GM18873 (cell line): ENCODE data around the gene KCNE3.
"Not testable (repeated sequence)": the region's sequence is repeated elsewhere in the genome, so short reads cannot be mapped to it uniquely, and the experiment has no call there.

Experiments
- ATAC-seq: cut with Tn5 transposase; IDR thresholded peaks from one replicate; pipeline ENCODE4 v1.9.1; 2021; ENCODE audit warnings: mild to moderate bottlenecking, moderate library complexity, moderate number of reproducible peaks; ENCODE audit not compliant: unreplicated experiment, low FRiP score

Gene KCNE3

GRCh38 chr11:74446532-74446938 is 20.8 kb downstream of the KCNE3 start:
- no peak for ATAC-seq

DNA sequence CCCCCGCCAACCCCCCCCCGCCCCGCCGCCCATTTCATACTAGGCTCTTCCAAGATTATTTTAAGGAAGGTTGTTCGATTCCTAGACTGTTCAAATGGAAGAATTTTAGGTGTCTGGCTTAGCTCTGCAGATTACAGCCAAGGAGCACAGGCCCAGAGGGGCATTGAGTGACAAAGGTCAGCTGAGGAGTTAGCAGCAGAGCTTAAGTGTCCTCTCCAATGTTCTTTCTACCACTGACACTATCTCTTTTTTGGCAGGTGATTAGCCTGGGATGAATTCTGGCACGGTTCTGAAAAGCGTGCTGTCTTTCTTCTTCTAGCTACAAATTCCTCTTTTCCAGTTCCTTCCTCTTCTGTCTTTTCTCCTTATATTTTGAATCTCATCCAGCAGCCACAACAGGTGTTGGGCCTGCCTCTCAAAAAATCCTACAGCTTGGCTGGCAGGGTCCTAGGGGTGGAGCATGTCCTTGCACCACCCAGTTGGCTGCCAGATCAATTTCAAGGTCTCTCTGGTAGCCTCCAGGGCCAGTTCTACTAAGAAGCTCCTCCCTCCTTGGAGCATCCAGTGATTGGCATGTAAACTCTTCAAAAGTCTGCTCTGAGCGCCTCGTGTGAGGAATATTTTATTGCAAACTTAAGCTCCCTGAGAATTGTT is 23.0 kb downstream of the KCNE3 start:
- no peak for ATAC-seq

- no peak for ATAC-seq
Observed at GRCh38 chr11:74443071-74443864, 24.1 kb downstream of the KCNE3 start.

GRCh38 chr11:74442636-74443035 is 24.7 kb downstream of the KCNE3 start:
- ATAC-seq, result no peak

GRCh38 chr11:74438681-74439080 is 28.7 kb downstream of the KCNE3 start:
- no peak for ATAC-seq

DNA sequence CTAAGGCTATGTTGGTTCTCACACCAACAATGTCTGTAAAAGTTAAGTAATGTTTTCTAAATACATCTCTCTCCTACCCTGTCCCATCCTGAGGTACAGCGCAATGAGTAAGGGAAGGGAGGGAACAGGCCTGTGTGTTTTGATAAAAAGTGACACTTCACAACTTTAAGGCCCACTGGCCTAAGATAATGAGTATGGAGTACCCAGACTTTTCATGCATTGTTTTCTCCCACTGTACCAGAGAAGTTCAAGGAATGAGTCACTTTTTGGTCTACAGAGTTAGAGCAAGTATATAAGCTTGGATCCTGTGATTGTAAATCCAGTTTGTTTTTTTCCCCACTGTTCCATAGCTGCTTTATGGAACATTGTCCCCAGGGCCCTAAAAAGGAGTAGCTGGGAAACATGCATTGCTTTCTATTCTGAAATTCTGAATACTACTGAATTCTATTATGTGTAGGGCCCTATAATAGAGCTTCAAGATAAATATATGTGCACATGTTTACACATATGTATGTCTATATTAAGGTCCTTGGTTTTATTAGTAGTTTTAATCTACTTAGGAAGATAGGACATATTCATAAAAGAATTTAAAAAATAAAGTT is 29.8 kb downstream of the KCNE3 start:
- ATAC-seq, result no peak

GRCh38 chr11:74434528-74434927 is 32.8 kb downstream of the KCNE3 start:
- ATAC-seq, result no peak

- ATAC-seq, result no peak
Observed at GRCh38 chr11:74429205-74429604, 38.1 kb downstream of the KCNE3 start.

GRCh38 chr11:74427384-74427886 is 39.9 kb downstream of the KCNE3 start:
- ATAC-seq, result no peak

DNA sequence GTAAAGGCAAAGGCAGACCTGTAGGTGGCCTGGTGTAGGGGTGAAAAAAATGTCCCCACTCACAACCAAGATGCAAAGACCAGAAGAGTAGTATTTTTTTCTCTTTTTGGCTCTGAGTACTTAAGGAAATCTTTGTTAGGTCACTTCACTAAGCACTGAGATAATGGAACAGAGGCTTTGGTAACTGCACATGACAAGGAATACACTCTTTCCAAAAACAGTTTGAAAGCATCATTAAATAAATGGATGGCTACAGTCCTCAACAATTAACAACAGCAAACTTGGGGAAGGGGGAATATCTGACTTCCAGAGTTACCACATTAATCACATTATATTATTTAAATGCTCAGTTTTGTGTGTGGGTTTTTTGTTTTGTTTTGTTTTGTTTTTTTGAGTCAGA is 42.2 kb downstream of the KCNE3 start:
- ATAC-seq, result no peak

- no peak for ATAC-seq
Observed at GRCh38 chr11:74418509-74418895, 48.8 kb downstream of the KCNE3 start.

GRCh38 chr11:74417860-74418508 is 49.4 kb downstream of the KCNE3 start:
- no peak for ATAC-seq

DNA sequence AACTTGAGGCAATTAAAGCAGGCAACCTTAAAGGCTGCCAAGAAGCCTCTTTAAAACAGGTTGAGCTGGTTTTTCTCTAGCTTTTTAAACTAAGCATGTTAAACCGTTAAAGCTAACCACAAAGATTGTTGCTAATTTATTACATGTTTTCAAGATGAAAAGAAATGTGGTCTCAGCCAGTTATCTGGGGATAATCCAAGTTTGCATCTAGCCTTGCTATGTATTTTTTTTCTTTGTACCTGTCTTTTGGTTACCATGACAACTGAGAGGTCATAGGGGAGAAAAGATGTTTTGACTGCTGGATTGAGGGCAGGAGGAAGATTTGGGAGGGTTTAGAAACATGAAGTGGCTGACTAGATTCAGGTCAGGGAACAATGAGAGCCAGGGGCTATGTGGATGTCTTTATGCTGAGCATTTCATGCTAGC is 50.0 kb downstream of the KCNE3 start:
- no peak for ATAC-seq

- not testable (repeated sequence) for ATAC-seq
Observed at GRCh38 chr11:74416974-74417373, 50.4 kb downstream of the KCNE3 start.

GRCh38 chr11:74412733-74413359 is 54.5 kb downstream of the KCNE3 start:
- ATAC-seq, result no peak

- no peak for ATAC-seq
Observed at GRCh38 chr11:74412321-74412720, 55.0 kb downstream of the KCNE3 start.

DNA sequence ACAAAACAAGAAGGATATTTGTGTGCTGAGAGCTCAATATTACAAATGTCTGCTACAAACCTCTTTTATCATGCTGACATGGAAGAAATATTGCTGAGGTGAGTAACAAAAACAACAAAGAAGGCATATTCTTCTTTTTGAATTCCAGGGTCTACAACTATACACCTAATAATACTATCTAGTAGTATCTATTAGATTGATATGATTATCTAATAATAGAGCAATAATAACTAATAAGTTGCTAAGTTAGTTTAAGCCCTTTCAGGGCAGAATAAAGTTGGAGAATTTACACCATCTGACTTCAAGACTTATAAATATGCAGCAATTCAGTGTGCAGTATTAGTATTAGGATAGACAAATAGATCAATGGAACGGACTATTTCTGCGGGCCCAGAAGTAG is 57.7 kb downstream of the KCNE3 start:
- no peak for ATAC-seq
